Measurements from ENCODE around the gene HYAL2.

HYAL2 gene

GRCh38 chr3:50333744-50334328, 11.3 kb upstream of the HYAL2 start:
- ATAC-seq, result no peak
- TF ChIP-seq GLIS3 (CRISPR knock-in tag; IDR thresholded peaks at IDR 0.05) (no peak), TOX (CRISPR knock-in tag; IDR thresholded peaks at IDR 0.05; ENCODE audit: borderline replicate concordance) (no peak), ARNTL (CRISPR knock-in tag; IDR thresholded peaks at IDR 0.05; ENCODE audit: borderline replicate concordance, low read depth) (no peak), BACH2 (CRISPR knock-in tag; IDR thresholded peaks at IDR 0.05; ENCODE audit: borderline replicate concordance) (no peak), ISL1 (CRISPR knock-in tag; IDR thresholded peaks at IDR 0.05) (no peak), ZNF565 (CRISPR knock-in tag; conservative IDR thresholded peaks at IDR 0.05; ENCODE audit: low read depth) (no peak)

DNA sequence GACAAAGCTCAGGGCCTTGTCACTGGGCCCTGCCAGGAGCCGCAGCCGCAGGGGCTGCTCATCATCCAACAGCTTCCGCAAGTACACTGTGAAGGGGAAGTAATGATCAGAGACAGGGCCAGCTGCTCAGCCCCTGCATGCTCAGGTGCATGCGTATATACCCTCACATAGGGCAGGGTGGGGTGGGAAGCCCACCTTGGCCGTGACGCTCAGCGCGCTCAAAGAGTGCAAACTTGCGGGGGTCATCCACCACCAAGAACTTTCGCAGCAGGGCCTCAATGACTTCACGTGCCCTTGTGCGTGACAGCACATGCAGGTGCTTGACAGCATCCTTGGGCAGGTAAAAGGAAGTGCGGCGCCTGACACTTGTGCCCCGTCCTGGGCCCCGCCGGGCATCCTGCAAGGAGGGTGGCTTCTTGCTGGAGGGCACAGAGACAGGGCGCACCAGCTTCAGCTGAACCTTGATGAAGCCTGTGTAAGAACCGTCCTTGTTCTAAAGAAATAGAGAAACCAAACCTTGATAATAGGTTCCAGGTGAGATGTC, 8.9 kb upstream of the HYAL2 start:
- no peak for ATAC-seq
- TF ChIP-seq, protein P1, sequence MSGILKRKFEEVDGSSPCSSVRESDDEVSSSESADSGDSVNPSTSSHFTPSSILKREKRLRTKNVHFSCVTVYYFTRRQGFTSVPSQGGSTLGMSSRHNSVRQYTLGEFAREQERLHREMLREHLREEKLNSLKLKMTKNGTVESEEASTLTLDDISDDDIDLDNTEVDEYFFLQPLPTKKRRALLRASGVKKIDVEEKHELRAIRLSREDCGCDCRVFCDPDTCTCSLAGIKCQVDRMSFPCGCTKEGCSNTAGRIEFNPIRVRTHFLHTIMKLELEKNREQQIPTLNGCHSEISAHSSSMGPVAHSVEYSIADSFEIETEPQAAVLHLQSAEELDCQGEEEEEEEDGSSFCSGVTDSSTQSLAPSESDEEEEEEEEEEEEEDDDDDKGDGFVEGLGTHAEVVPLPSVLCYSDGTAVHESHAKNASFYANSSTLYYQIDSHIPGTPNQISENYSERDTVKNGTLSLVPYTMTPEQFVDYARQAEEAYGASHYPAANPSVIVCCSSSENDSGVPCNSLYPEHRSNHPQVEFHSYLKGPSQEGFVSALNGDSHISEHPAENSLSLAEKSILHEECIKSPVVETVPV (CRISPR knock-in tag; IDR thresholded peaks at IDR 0.05), result no peak
- TF ChIP-seq, protein P2, sequence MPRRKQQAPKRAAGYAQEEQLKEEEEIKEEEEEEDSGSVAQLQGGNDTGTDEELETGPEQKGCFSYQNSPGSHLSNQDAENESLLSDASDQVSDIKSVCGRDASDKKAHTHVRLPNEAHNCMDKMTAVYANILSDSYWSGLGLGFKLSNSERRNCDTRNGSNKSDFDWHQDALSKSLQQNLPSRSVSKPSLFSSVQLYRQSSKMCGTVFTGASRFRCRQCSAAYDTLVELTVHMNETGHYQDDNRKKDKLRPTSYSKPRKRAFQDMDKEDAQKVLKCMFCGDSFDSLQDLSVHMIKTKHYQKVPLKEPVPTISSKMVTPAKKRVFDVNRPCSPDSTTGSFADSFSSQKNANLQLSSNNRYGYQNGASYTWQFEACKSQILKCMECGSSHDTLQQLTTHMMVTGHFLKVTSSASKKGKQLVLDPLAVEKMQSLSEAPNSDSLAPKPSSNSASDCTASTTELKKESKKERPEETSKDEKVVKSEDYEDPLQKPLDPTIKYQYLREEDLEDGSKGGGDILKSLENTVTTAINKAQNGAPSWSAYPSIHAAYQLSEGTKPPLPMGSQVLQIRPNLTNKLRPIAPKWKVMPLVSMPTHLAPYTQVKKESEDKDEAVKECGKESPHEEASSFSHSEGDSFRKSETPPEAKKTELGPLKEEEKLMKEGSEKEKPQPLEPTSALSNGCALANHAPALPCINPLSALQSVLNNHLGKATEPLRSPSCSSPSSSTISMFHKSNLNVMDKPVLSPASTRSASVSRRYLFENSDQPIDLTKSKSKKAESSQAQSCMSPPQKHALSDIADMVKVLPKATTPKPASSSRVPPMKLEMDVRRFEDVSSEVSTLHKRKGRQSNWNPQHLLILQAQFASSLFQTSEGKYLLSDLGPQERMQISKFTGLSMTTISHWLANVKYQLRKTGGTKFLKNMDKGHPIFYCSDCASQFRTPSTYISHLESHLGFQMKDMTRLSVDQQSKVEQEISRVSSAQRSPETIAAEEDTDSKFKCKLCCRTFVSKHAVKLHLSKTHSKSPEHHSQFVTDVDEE (CRISPR knock-in tag; IDR thresholded peaks at IDR 0.05), result no peak
- TF ChIP-seq ESRRG (CRISPR knock-in tag; IDR thresholded peaks at IDR 0.05), result no peak

DNA sequence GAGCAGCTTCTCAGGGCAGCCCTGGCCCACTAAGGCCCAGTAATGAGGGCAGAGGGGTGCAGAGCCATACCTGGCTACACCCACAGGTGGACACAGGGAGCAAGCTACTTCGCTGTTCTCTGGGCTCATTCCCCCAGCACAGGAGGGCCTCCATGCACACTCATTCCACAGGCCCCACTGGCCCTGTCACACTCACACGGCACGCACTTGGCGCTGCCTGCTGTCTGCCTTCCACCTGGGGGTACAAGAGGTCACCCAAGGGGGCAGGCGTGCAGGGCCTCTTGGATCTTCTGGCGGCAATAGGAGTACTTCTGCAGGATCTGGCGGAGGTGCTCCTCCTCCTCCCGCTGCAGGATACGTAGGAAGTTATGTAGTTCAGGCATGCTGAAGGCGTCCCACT, 7.8 kb upstream of the HYAL2 start:
- ATAC-seq, result no peak
- TF ChIP-seq ISL1 (CRISPR knock-in tag; IDR thresholded peaks at IDR 0.05), result no peak
- no peak for TF ChIP-seq ZNF565 (CRISPR knock-in tag; conservative IDR thresholded peaks at IDR 0.05; ENCODE audit: low read depth)
- TF ChIP-seq BACH2 (CRISPR knock-in tag; IDR thresholded peaks at IDR 0.05; ENCODE audit: borderline replicate concordance), result no peak
- TF ChIP-seq CREB5 (CRISPR knock-in tag; IDR thresholded peaks at IDR 0.05; ENCODE audit: low read depth), result no peak
- TF ChIP-seq, protein P3, sequence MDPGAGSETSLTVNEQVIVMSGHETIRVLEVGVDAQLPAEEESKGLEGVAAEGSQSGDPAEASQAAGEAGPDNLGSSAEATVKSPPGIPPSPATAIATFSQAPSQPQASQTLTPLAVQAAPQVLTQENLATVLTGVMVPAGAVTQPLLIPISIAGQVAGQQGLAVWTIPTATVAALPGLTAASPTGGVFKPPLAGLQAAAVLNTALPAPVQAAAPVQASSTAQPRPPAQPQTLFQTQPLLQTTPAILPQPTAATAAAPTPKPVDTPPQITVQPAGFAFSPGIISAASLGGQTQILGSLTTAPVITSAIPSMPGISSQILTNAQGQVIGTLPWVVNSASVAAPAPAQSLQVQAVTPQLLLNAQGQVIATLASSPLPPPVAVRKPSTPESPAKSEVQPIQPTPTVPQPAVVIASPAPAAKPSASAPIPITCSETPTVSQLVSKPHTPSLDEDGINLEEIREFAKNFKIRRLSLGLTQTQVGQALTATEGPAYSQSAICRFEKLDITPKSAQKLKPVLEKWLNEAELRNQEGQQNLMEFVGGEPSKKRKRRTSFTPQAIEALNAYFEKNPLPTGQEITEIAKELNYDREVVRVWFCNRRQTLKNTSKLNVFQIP (CRISPR knock-in tag; IDR thresholded peaks at IDR 0.05; ENCODE audit: borderline replicate concordance, low read depth), result no peak
- no peak for TF ChIP-seq TCF4 (CRISPR knock-in tag; IDR thresholded peaks at IDR 0.05; ENCODE audit: borderline replicate concordance)
- TF ChIP-seq ZFP3 (CRISPR knock-in tag; IDR thresholded peaks at IDR 0.05), result no peak
- TF ChIP-seq ZNF70 (CRISPR knock-in tag; IDR thresholded peaks at IDR 0.05), result no peak
- TF ChIP-seq GLIS3 (CRISPR knock-in tag; IDR thresholded peaks at IDR 0.05), result no peak
- TF ChIP-seq ESRRG (CRISPR knock-in tag; IDR thresholded peaks at IDR 0.05), result no peak
- TF ChIP-seq ZC3H10 (CRISPR knock-in tag; IDR thresholded peaks at IDR 0.05), result no peak
- TF ChIP-seq ZNF8 (CRISPR knock-in tag; IDR thresholded peaks at IDR 0.05), result no peak
- TF ChIP-seq, protein P2 (CRISPR knock-in tag; IDR thresholded peaks at IDR 0.05), result no peak

All from SK-N-SH treated with all-trans-retinoic acid at 6 μM for 48 hours (cell line).